K562 (cell line): ENCODE results near the gene MYO7A. TPM values are rescaled to one million over a fixed set of nuclear protein-coding genes. Genes with fewer than 3 reads are reported as not detected.

Experiments
- ATAC-seq: fragments of 200-7000 bp; cut with Tn5 transposase; 3 replicates; pipeline ENCODE4 v1.9.1; 2020; ENCODE audit warnings: moderate library complexity
- BruUV-seq: library from RNA; stranded (reverse); fragments of 400-500 nt; replicated peaks from 2 replicates; lab custom pipeline; 2021; lab: Mats Ljungman, UMichigan
- CTCF ChIA-PET: fragments of 300-600 bp; formaldehyde crosslinking; extraction: SDS; loops from one replicate; lab custom pipeline; 2021; ENCODE audit warnings: low intra/inter-chr PET ratio; lab: Yijun Ruan, JAX
- POLR2A ChIA-PET: fragments of 300-600, 350-650 bp; sonication (Branson Sonifier 250); formaldehyde crosslinking; extraction: SDS; loops from one replicate; lab custom pipeline; 2021; ENCODE audit warnings: antibody characterized with exemption, inconsistent platforms; lab: Yijun Ruan, JAX
- DNase-seq, 4 experiments: peaks; one replicate each; pipeline versions ENCODE4 v3.0.0 to v3.0.0-alpha.2; 2011 to 2018; ENCODE audit warnings: low spot score in 3 of 4, mixed read lengths in 3 of 4; ENCODE audit errors: extremely low read depth in 1 of 4
- FAIRE-seq: peaks from 2 replicates; lab custom pipeline; 2011; peaks lifted over from hg19 to GRCh38; lab: Jason Lieb, UNC
- H2AFZ ChIP-seq: 2 replicates; pipeline ENCODE4 v1.6.0; 2011; ENCODE audit warnings: low read depth, low read length, control low read depth, inconsistent platforms
- H3K27ac ChIP-seq: fragments of 200-600 bp; 3 replicates; pipeline ENCODE4 v1.8.0; 2011; ENCODE audit warnings: low read depth, mild to moderate bottlenecking, control low read depth, inconsistent platforms, low read length, moderate library complexity, mixed read lengths; ENCODE audit errors: extremely low read depth
- H3K27me3 ChIP-seq, 2 experiments: fragments of 300-600 bp in 1 of 2; 2 replicates in 1 of 2; 3 replicates in 1 of 2; pipeline versions ENCODE4 v1.6.0 to v1.8.0; 2011; ENCODE audit warnings: inconsistent platforms in 2 of 2, low read length in 2 of 2, mild to moderate bottlenecking in 1 of 2, mixed read lengths in 1 of 2, moderate library complexity in 1 of 2; ENCODE audit not compliant: control insufficient read depth in 2 of 2, insufficient read depth in 2 of 2
- H3K36me3 ChIP-seq: fragments of 300-600 bp; 3 replicates; pipeline ENCODE4 v1.8.0; 2011; ENCODE audit warnings: mild to moderate bottlenecking, low read length, inconsistent platforms; ENCODE audit not compliant: control insufficient read depth, insufficient read depth
- H3K4me1 ChIP-seq, 2 experiments: fragments of 200-600 bp in 1 of 2; replicated peaks in 1 of 2; 2 replicates in 1 of 2; 3 replicates in 1 of 2; pipeline versions ENCODE4 v1.5.1 to v1.8.0; 2011; ENCODE audit warnings: inconsistent platforms in 2 of 2, low read length in 2 of 2, mild to moderate bottlenecking in 1 of 2, mixed read lengths in 1 of 2, moderate library complexity in 1 of 2; ENCODE audit not compliant: control insufficient read depth in 2 of 2, insufficient read depth in 2 of 2
- H3K4me2 ChIP-seq: 2 replicates; pipeline ENCODE4 v1.6.1; 2011; ENCODE audit warnings: low read length, control low read depth, inconsistent platforms, mixed read lengths; ENCODE audit not compliant: insufficient read depth
- H3K4me3 ChIP-seq: fragments of 200-600 bp; sonication (generic), shearing (Covaris generic); 2 replicates; pipeline ENCODE4 v1.5.1; 2016; ENCODE audit warnings: control low read depth, inconsistent platforms
- H3K79me2 ChIP-seq: fragments of 200-600 bp; 3 replicates; pipeline ENCODE4 v1.8.0; 2011; ENCODE audit warnings: low read length, inconsistent platforms; ENCODE audit not compliant: control insufficient read depth, insufficient read depth
- H3K9ac ChIP-seq, 2 experiments: 2 replicates each; pipeline versions ENCODE4 v1.6.0 to v1.6.1; 2011; ENCODE audit warnings: low read depth in 2 of 2, low read length in 2 of 2, control low read depth in 1 of 2, inconsistent platforms in 1 of 2, mild to moderate bottlenecking in 1 of 2, mixed read lengths in 1 of 2; ENCODE audit not compliant: insufficient read depth in 1 of 2
- H3K9me1 ChIP-seq: one replicate; pipeline ENCODE4 v1.6.0; 2011; ENCODE audit warnings: inconsistent platforms, mild to moderate bottlenecking, low read length, moderate library complexity; ENCODE audit not compliant: control insufficient read depth, insufficient read depth
- H3K9me3 ChIP-seq: replicated peaks from 2 replicates; pipeline ENCODE4 v1.5.1; 2011; ENCODE audit warnings: low read depth, low read length, inconsistent platforms; ENCODE audit not compliant: control insufficient read depth, insufficient read depth
- H4K20me1 ChIP-seq: replicated peaks from 2 replicates; pipeline ENCODE4 v1.6.1; 2011; ENCODE audit warnings: low read length, inconsistent platforms, mixed read lengths; ENCODE audit not compliant: control insufficient read depth, insufficient read depth
- C11orf30 ChIP-seq: fragments of 450-650 bp; IDR thresholded peaks from 2 replicates; pipeline ENCODE4 v1.6.1; 2016; ENCODE audit warnings: low read depth, mild to moderate bottlenecking
- CLOCK ChIP-seq: fragments of 250-450 bp; sonication (Bioruptor Pico); IDR thresholded peaks from 2 replicates; pipeline ENCODE4 v1.4.0; 2020; ENCODE audit warnings: mild to moderate bottlenecking, moderate library complexity, borderline replicate concordance
- COPS2 ChIP-seq: fragments of 450-650 bp; conservative IDR thresholded peaks from 2 replicates; pipeline ENCODE4 v1.6.1; 2016; ENCODE audit warnings: mild to moderate bottlenecking, moderate library complexity
- RNF219 ChIP-seq: fragments of 250-450 bp; sonication (Bioruptor Pico); IDR thresholded peaks from 2 replicates; pipeline ENCODE4 v1.5.0; 2022; ENCODE audit warnings: mild to moderate bottlenecking
- ZFP1 ChIP-seq: fragments of 450-650 bp; formaldehyde crosslinking; IDR thresholded peaks from 2 replicates; pipeline ENCODE4 v1.4.0; 2020; ENCODE audit warnings: mild to moderate bottlenecking, mixed read lengths
- ZFX ChIP-seq: sonication (generic); formaldehyde crosslinking; IDR thresholded peaks from 2 replicates; pipeline ENCODE4 v1.8.0; 2022; ENCODE audit warnings: mild to moderate bottlenecking, missing genetic modification reagents, moderate library complexity
- ZNF134 ChIP-seq: fragments of 250-450 bp; sonication (Bioruptor Pico); conservative IDR thresholded peaks from 2 replicates; pipeline ENCODE4 v1.4.0; 2020
- ZNF280B ChIP-seq: fragments of 250-450 bp; sonication (Bioruptor Pico); IDR thresholded peaks from 2 replicates; pipeline ENCODE4 v1.5.1; 2021; ENCODE audit warnings: mild to moderate bottlenecking
- in situ Hi-C: fragments of 300-500 bp; cut with MboI; formaldehyde crosslinking; loops from 4 replicates; pipeline ENCODE4 v1.15.0; 2018; ENCODE audit warnings: inconsistent platforms, mixed read lengths
- intact Hi-C: fragments of 100-400 bp; cut with micrococcal nuclease; formaldehyde crosslinking; loops from 2 replicates; pipeline ENCODE4 v1.14.2; 2022
- polyA plus RNA-seq, 8 experiments: library from polyadenylated mRNA; depleted of rRNA in 4 of 8; stranded (reverse) in 5 of 8; unstranded in 3 of 8; fragments of >200 nt; fragmentation: Nextera tagmentation in 2 of 8; fragmentation: Illumina TruSeq in 1 of 8; extraction: Ambion mirVana in 2 of 8; extraction: Trizol in 1 of 8; gene quantifications; 2 replicates each; pipeline versions ENCODE4 v1.2.1 to v1.2.3, GENCODE V29; 2011 to 2014; ENCODE audit warnings: inconsistent platforms in 1 of 8, missing spikeins in 1 of 8
- total RNA-seq, 7 experiments: library from RNA; depleted of rRNA in 6 of 7; stranded (reverse); fragments of >200 nt in 6 of 7; fragmentation: Illumina TruSeq in 2 of 7; extraction: Trizol in 2 of 7; gene quantifications; 2 replicates each; pipeline versions ENCODE4 v1.2.1 to v1.2.3, GENCODE V29; 2011 to 2021; ENCODE audit warnings: low replicate concordance in 1 of 7

The MYO7A gene
- total and polyA plus RNA-seq, 9 of the 15 experiments (the other 6 are each of a cell fraction or from before 2014, with no cell fraction given) = 0.01 to 0.11 (median 0.07) TPM; not detected in 1

GRCh38 chr11:77262803-77263202 lies 134.8 kb downstream of the MYO7A start:
- no peaks in the 10 kb centered on the region; a peak in 2 of 5 replicates for H3K27me3 ChIP-seq
- no peak overlapping the region for H3K4me2 ChIP-seq
- BruUV-seq = no TSS peak
- DNase-seq (no peak), FAIRE-seq (no peak), ATAC-seq (no peak)
- H3K4me1 ChIP-seq = no peaks in the 10 kb centered on the region
- in situ Hi-C loops (no loop called here), intact Hi-C loops (no loop called here)
- ChIA-PET CTCF (no interaction called here), POLR2A (no interaction called here)
- no peaks in the 10 kb centered on the region for H3K36me3 ChIP-seq
- H3K9ac ChIP-seq = no peak overlapping the region
- no peaks in the 10 kb centered on the region for H3K79me2 ChIP-seq
- no peak overlapping the region for H2AFZ ChIP-seq
- no peaks in the 10 kb centered on the region for H4K20me1 ChIP-seq
- no peaks in the 10 kb centered on the region for H3K9me1 ChIP-seq
- no peak overlapping the region for H3K4me3 ChIP-seq
- H3K9me3 ChIP-seq = no peaks in the 10 kb centered on the region
- H3K27ac ChIP-seq = no peak overlapping the region
- TF ChIP-seq ZFX (CRISPR knock-in tag) (no peak), ZFP1 (CRISPR knock-in tag) (no peak), C11orf30 (no peak), ZNF134 (no peak), RNF219 (CRISPR knock-in tag) (no peak), CLOCK (CRISPR knock-in tag) (no peak), ZNF280B (CRISPR knock-in tag) (no peak), COPS2 (no peak)
